GM12878 (cell line): ENCODE data around the gene PGBD4. TPM values are rescaled to one million over a fixed set of nuclear protein-coding genes. Genes with fewer than 3 reads are reported as not detected.

ENCODE experiments used
- ATAC-seq: fragments of 200-7000 bp; cut with Tn5 transposase; 3 replicates; pipeline ENCODE4 v1.9.1; 2020; ENCODE audit warnings: mild to moderate bottlenecking, moderate library complexity
- BruUV-seq: library from RNA; stranded (reverse); fragments of 400-500 nt; replicated peaks from 2 replicates; lab custom pipeline; 2021; lab: Mats Ljungman, UMichigan
- CTCF ChIA-PET: fragments of 300-600 bp; sonication (Branson Sonifier 250); formaldehyde crosslinking; extraction: SDS; loops from one replicate; lab custom pipeline; 2021; ENCODE audit warnings: inconsistent platforms; lab: Yijun Ruan, JAX
- POLR2A ChIA-PET: fragments of 350-600 bp; formaldehyde crosslinking; extraction: SDS; loops from one replicate; lab custom pipeline; 2021; ENCODE audit warnings: inconsistent platforms; lab: Charles Lee
- RAD21 ChIA-PET: fragments of 300-600 bp; sonication (Branson Sonifier 250); formaldehyde crosslinking; loops from one replicate; lab custom pipeline; 2023; ENCODE audit warnings: antibody characterized with exemption; ENCODE audit not compliant: unreplicated experiment; lab: Charles Lee
- SMC1A ChIA-PET: fragments of 300-600 bp; sonication (Branson Sonifier 250); formaldehyde crosslinking; loops from one replicate; lab custom pipeline; 2023; ENCODE audit not compliant: unreplicated experiment, uncharacterized antibody; lab: Charles Lee
- DNase-seq: peaks from one replicate; pipeline ENCODE4 v3.0.0-alpha.2; 2011; ENCODE audit warnings: low read depth, low spot score
- FAIRE-seq: peaks from 3 replicates; lab custom pipeline; 2011; peaks lifted over from hg19 to GRCh38; lab: Jason Lieb, UNC
- H2AFZ ChIP-seq: 2 replicates; pipeline ENCODE4 v1.6.0; 2011; ENCODE audit warnings: low read depth, low read length, control low read depth; ENCODE audit not compliant: control insufficient read depth
- H3K27ac ChIP-seq: 2 replicates; pipeline ENCODE4 v1.5.1; 2011; ENCODE audit warnings: control low read depth; ENCODE audit not compliant: control insufficient read depth, insufficient read depth
- H3K27me3 ChIP-seq, 2 experiments: replicated peaks in 1 of 2; 2 replicates each; pipeline versions ENCODE4 v1.6.0 to v1.6.1; 2011; ENCODE audit warnings: low read length in 1 of 2; ENCODE audit not compliant: control insufficient read depth in 2 of 2, insufficient read depth in 2 of 2
- H3K36me3 ChIP-seq, 2 experiments: 2 replicates each; pipeline ENCODE4 v1.5.1; 2011; ENCODE audit warnings: low read length in 1 of 2; ENCODE audit not compliant: control insufficient read depth in 2 of 2, insufficient read depth in 2 of 2
- H3K4me1 ChIP-seq: 2 replicates; pipeline ENCODE4 v1.6.1; 2011; ENCODE audit warnings: mild to moderate bottlenecking, low read length, moderate library complexity, mixed read lengths; ENCODE audit not compliant: control insufficient read depth, insufficient read depth
- H3K4me2 ChIP-seq: 2 replicates; pipeline ENCODE4 v1.6.0; 2011; ENCODE audit warnings: control low read depth; ENCODE audit not compliant: control insufficient read depth, insufficient read depth
- H3K4me3 ChIP-seq: fragments of 200-600 bp; sonication (generic); 2 replicates; pipeline ENCODE4 v1.5.1; 2016
- H3K79me2 ChIP-seq: 2 replicates; pipeline ENCODE4 v1.6.0; 2011; ENCODE audit warnings: low read length; ENCODE audit not compliant: control insufficient read depth, insufficient read depth
- H3K9ac ChIP-seq: 2 replicates; pipeline ENCODE4 v1.8.0; 2011; ENCODE audit warnings: low read length, control low read depth, mixed read lengths; ENCODE audit not compliant: control insufficient read depth, insufficient read depth
- H3K9me3 ChIP-seq: replicated peaks from 3 replicates; pipeline ENCODE4 v1.5.1; 2011; ENCODE audit warnings: mild to moderate bottlenecking, low read length; ENCODE audit not compliant: control insufficient read depth, insufficient read depth
- H4K20me1 ChIP-seq: 2 replicates; pipeline ENCODE4 v1.6.0; 2011; ENCODE audit not compliant: control insufficient read depth, insufficient read depth
- BACH1 ChIP-seq: fragments of 450-650 bp; IDR thresholded peaks from 2 replicates; pipeline ENCODE4 v1.6.1; 2017; ENCODE audit warnings: mild to moderate bottlenecking, borderline replicate concordance
- CREB1 ChIP-seq: IDR thresholded peaks from 2 replicates; pipeline ENCODE4 v1.6.1; 2012; ENCODE audit warnings: low read depth, mild to moderate bottlenecking, inconsistent platforms
- FOXM1 ChIP-seq: IDR thresholded peaks from 2 replicates; pipeline ENCODE4 v1.6.1; 2012; ENCODE audit warnings: low read depth, mild to moderate bottlenecking, inconsistent platforms, low read length, moderate library complexity
- IRF4 ChIP-seq: IDR thresholded peaks from 2 replicates; pipeline ENCODE4 v1.6.1; 2011; ENCODE audit warnings: low read depth, low read length
- MTA2 ChIP-seq: fragments of 450-650 bp; IDR thresholded peaks from 2 replicates; pipeline ENCODE4 v1.6.1; 2016; ENCODE audit warnings: low read depth, mild to moderate bottlenecking, moderate library complexity
- MYB ChIP-seq: fragments of 150-350 bp; IDR thresholded peaks from 2 replicates; pipeline ENCODE4 v1.6.1; 2014; ENCODE audit warnings: mild to moderate bottlenecking, low read depth, low read length, borderline replicate concordance
- MYC ChIP-seq: IDR thresholded peaks from 2 replicates; pipeline ENCODE4 v1.6.1; 2011; ENCODE audit warnings: mild to moderate bottlenecking, low read length, moderate library complexity, inconsistent platforms; ENCODE audit not compliant: insufficient read depth, insufficient replicate concordance, insufficient read length, severe bottlenecking
- STAT1 ChIP-seq: fragments of 450-650 bp; conservative IDR thresholded peaks from 2 replicates; pipeline ENCODE4 v1.6.1; 2014; ENCODE audit warnings: antibody characterized with exemption, mild to moderate bottlenecking
- TCF3 ChIP-seq: IDR thresholded peaks from 2 replicates; pipeline ENCODE4 v1.6.1; 2012; ENCODE audit warnings: low read depth, mild to moderate bottlenecking, low read length, borderline replicate concordance; ENCODE audit not compliant: insufficient read depth
- WGBS: methylation state at CpG from one replicate; pipeline ENCODE4 v1.1.6; 2016; ENCODE audit warnings: low lambda C conversion rate; ENCODE audit not compliant: insufficient replicate concordance, insufficient coverage; ENCODE audit errors: missing lambda C conversion rate; 5-methylcytosine and 5-hydroxymethylcytosine counted together
- in situ Hi-C: fragments of 300-500 bp; cut with MboI; formaldehyde crosslinking; loops from 9 replicates; pipeline ENCODE4 v1.14.3; 2018; ENCODE audit warnings: mixed read lengths
- intact Hi-C: fragments of 100-400 bp; cut with micrococcal nuclease; formaldehyde crosslinking; loops from one replicate; pipeline ENCODE4 v1.14.2; 2022; ENCODE audit not compliant: unreplicated experiment
- polyA plus RNA-seq, 11 experiments: library from polyadenylated mRNA; depleted of rRNA in 4 of 11; unstranded in 6 of 11; stranded (reverse) in 5 of 11; fragments of >200 nt; fragmentation: Nextera tagmentation in 4 of 11; fragmentation: Illumina TruSeq in 1 of 11; extraction: Ambion mirVana in 4 of 11; extraction: Trizol in 1 of 11; gene quantifications; 1 replicate in 1 of 11; 2 replicates in 10 of 11; pipeline versions ENCODE4 v1.2.1 to v1.2.3, GENCODE V29; 2011 to 2016; ENCODE audit warnings: inconsistent platforms in 2 of 11, missing spikeins in 2 of 11, low read depth in 1 of 11
- total RNA-seq, 4 experiments: library from RNA; depleted of rRNA in 3 of 4; stranded (reverse); fragments of >200 nt in 3 of 4; fragmentation: Illumina TruSeq in 1 of 4; extraction: Trizol in 1 of 4; gene quantifications; 2 replicates each; pipeline versions ENCODE4 v1.2.1 to v1.2.3, GENCODE V29; 2013 to 2021

PGBD4 gene
- total and polyA plus RNA-seq, 10 of the 15 experiments (the other 5 are each of a cell fraction or from before 2014, with no cell fraction given) = 1.2 to 5.8 (median 2.8) TPM

DNA sequence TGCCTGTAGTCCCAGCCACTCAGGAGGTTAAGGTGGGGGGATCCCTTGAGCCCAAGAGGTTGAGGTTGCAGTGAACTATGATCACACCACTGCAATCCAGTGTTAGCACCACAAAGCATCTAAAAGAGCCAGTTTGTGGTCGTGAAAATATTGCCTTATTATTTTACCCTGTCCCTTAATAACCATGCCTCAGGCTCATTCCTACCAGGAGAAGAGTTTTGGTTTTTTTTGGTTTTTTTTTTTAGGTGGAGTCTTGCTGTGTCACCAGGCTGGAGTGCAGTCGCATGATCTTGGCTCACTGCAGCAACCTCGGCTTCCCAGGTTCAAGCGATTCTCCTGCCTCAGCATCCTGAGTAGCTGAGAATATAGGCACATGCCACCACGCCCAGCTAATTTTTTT, 45.0 kb upstream of the PGBD4 start:
- TF ChIP-seq MYC = no peak
- no peak for TF ChIP-seq FOXM1
- no peak for TF ChIP-seq IRF4
- no peak for TF ChIP-seq CREB1
- TF ChIP-seq MYB = no peak
- no peak for TF ChIP-seq MTA2
- no peak for TF ChIP-seq BACH1
- TF ChIP-seq, all 136 proteins: peak for 0
- POLR2A ChIA-PET = interaction anchor here (0.6 kb wide), 1 partner anchor 16 kb away, joined by 5 read pairs; no protein-coding TSS in a partner anchor
- H3K79me2 ChIP-seq = no peaks in the 10 kb centered on the region
- no peak overlapping the region for H3K4me2 ChIP-seq
- no peak overlapping the region for H2AFZ ChIP-seq
- RAD21 ChIA-PET = no interaction called here
- no peaks in the 10 kb centered on the region for H3K4me1 ChIP-seq
- intact Hi-C loops (no loop called here), in situ Hi-C loops (loop anchor here (25.0 kb wide), 1 partner anchor 530 kb away; the partner anchor contains the start of gene GOLGA8B)
- FAIRE-seq (no peak), ATAC-seq (no peak), DNase-seq (no peak)
- no peak overlapping the region for H3K9ac ChIP-seq
- H3K27me3 ChIP-seq = no peaks in the 10 kb centered on the region
- BruUV-seq = no TSS peak
- no peak overlapping the region for H3K4me3 ChIP-seq
- CTCF ChIA-PET = interaction anchor here (1.2 kb wide), 1 partner anchor 153 kb away, joined by 4 read pairs; the partner anchor contains the start of gene KATNBL1
- 59% methylated on average over 5 of the region's 5 CpGs for WGBS
- H3K36me3 ChIP-seq = no peaks in the 10 kb centered on the region
- H3K27ac ChIP-seq = no peak overlapping the region
- no peaks in the 10 kb centered on the region for H4K20me1 ChIP-seq
- H3K9me3 ChIP-seq = no peaks in the 10 kb centered on the region; the same call in 2 of the 3 replicates
- SMC1A ChIA-PET = no interaction called here

DNA sequence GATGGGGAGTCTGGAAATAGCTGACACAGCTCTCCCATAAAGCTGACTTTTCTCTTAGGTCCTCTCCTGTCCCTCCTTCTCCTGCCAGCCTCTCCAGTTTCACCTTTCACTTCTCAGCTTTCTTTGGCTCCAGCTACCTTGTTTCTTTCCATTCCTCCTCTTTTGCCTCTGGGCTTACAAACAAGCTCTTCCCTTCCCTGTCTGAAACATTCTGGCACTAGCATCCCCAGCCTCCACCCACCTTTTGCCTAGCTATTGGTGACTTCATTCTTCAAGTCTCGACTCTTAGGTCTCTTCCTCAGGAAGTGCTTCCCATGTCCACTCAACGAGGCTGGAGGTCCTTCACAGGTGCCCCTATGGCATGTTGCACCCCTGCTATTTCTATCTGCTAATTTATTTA, 42.4 kb upstream of the PGBD4 start:
- in situ Hi-C loops = loop anchor here (25.0 kb wide), 1 partner anchor 528 kb away; the partner anchor contains the start of gene GOLGA8B
- CTCF ChIA-PET = interaction anchor here (1.1 to 2.8 kb wide), 6 partner anchors 20 to 150 kb away, joined by 3 to 36 read pairs (median 4); partner anchors contain the start of gene KATNBL1
- Histone ChIP-seq H2AFZ (no peak overlapping the region), H3K4me2 (no peak overlapping the region), H3K27me3 (no peaks in the 10 kb centered on the region), H4K20me1 (no peaks in the 10 kb centered on the region), H3K79me2 (no peaks in the 10 kb centered on the region), H3K9ac (no peak overlapping the region), H3K36me3 (no peaks in the 10 kb centered on the region), H3K27ac (no peak overlapping the region), H3K4me1 (no peaks in the 10 kb centered on the region), H3K9me3 (no peaks in the 10 kb centered on the region), H3K4me3 (no peak overlapping the region)
- RAD21 ChIA-PET = no interaction called here
- POLR2A ChIA-PET = no interaction called here
- intact Hi-C loops = no loop called here
- DNase-seq = no peak
- WGBS = 10% methylated on average over 2 of the region's 2 CpGs
- BruUV-seq = no TSS peak
- no peak for ATAC-seq
- no peak for TF ChIP-seq TCF3
- TF ChIP-seq STAT1 = no peak
- SMC1A ChIA-PET = interaction anchor here (0.9 to 1.1 kb wide), 2 partner anchors 12 to 150 kb away, joined by 3 to 4 read pairs; partner anchors contain the start of gene KATNBL1
- FAIRE-seq = no peak
